WTC11 (cell line): Measurements from ENCODE around the gene TRIM40. TPM values are rescaled to one million over a fixed set of nuclear protein-coding genes. Genes with fewer than 3 reads are reported as not detected.

Source experiments
- ATAC-seq: fragments of 200-7000 bp; cut with Tn5 transposase; 2 replicates; pipeline ENCODE4 v1.10.0; 2021; ENCODE audit warnings: mild to moderate bottlenecking, moderate library complexity
- CTCF ChIA-PET: fragments of 300-600 bp; sonication (Branson Sonifier 250); formaldehyde crosslinking; loops from one replicate; lab custom pipeline; 2021; ENCODE audit warnings: antibody characterized with exemption; lab: Charles Lee
- POLR2A ChIA-PET: fragments of 350-600 bp; sonication (Branson Sonifier 250); formaldehyde crosslinking; loops from one replicate; lab custom pipeline; 2021; ENCODE audit warnings: antibody characterized with exemption; lab: Charles Lee
- DNase-seq: peaks from one replicate; pipeline ENCODE4 v3.0.0; 2021; ENCODE audit warnings: low spot score
- H3K27ac Mint-ChIP-seq: 2 replicates; pipeline ENCODE4 v1.8.0; 2021; ENCODE audit warnings: mixed read lengths
- H3K27me3 Mint-ChIP-seq: 2 replicates; pipeline ENCODE4 v1.8.0; 2021; ENCODE audit warnings: low read depth, mild to moderate bottlenecking, moderate library complexity, mixed read lengths
- H3K36me3 Mint-ChIP-seq: 2 replicates; pipeline ENCODE4 v1.8.0; 2021; ENCODE audit warnings: mixed read lengths
- H3K4me1 Mint-ChIP-seq: 2 replicates; pipeline ENCODE4 v1.8.0; 2022; ENCODE audit warnings: mixed read lengths
- H3K4me3 Mint-ChIP-seq: 2 replicates; pipeline ENCODE4 v1.8.0; 2021; ENCODE audit warnings: mild to moderate bottlenecking, moderate library complexity, mixed read lengths
- H3K9me3 Mint-ChIP-seq: 2 replicates; pipeline ENCODE4 v1.8.0; 2021; ENCODE audit warnings: mixed read lengths
- ETV6 ChIP-seq: sonication (generic); formaldehyde crosslinking; IDR thresholded peaks from 2 replicates; pipeline ENCODE4 v1.8.1; 2022; ENCODE audit warnings: mild to moderate bottlenecking, missing genetic modification reagents
- FOXJ3 ChIP-seq: sonication (generic); formaldehyde crosslinking; IDR thresholded peaks from 2 replicates; pipeline ENCODE4 v1.9.0; 2021; ENCODE audit warnings: missing genetic modification reagents, mild to moderate bottlenecking, borderline replicate concordance
- FOXK1 ChIP-seq: sonication (generic); formaldehyde crosslinking; IDR thresholded peaks from 2 replicates; pipeline ENCODE4 v1.8.0; 2022; ENCODE audit warnings: mild to moderate bottlenecking, moderate library complexity, missing genetic modification reagents
- GABPB1 ChIP-seq: sonication (generic); formaldehyde crosslinking; IDR thresholded peaks from 2 replicates; pipeline ENCODE4 v1.8.1; 2023; ENCODE audit warnings: mild to moderate bottlenecking, missing genetic modification reagents
- NFYB ChIP-seq: sonication (generic); formaldehyde crosslinking; conservative IDR thresholded peaks from 2 replicates; pipeline ENCODE4 v1.8.0; 2022; ENCODE audit warnings: low read depth, missing genetic modification reagents
- NR3C1 ChIP-seq: sonication (generic); formaldehyde crosslinking; conservative IDR thresholded peaks from 2 replicates; pipeline ENCODE4 v1.8.1; 2023; ENCODE audit warnings: low read depth, mild to moderate bottlenecking, missing genetic modification reagents
- SMAD3 ChIP-seq: sonication (generic); formaldehyde crosslinking; IDR thresholded peaks from 2 replicates; pipeline ENCODE4 v1.8.0; 2022; ENCODE audit warnings: missing genetic modification reagents, mild to moderate bottlenecking, borderline replicate concordance
- SMAD4 ChIP-seq: sonication (generic); formaldehyde crosslinking; IDR thresholded peaks from 2 replicates; pipeline ENCODE4 v1.8.0; 2022; ENCODE audit warnings: mild to moderate bottlenecking, missing genetic modification reagents
- ZNF671 ChIP-seq: fragments of 250-450 bp; sonication (Bioruptor Pico); IDR thresholded peaks from 2 replicates; pipeline ENCODE4 v1.8.0; 2021; ENCODE audit warnings: mild to moderate bottlenecking
- total RNA-seq: library from RNA; stranded (reverse); gene quantifications from 3 replicates; pipeline ENCODE4 v1.2.3, GENCODE V29; 2021
- TF ChIP-seq, protein P1 (sequence below): sonication (generic); formaldehyde crosslinking; IDR thresholded peaks from 2 replicates; pipeline ENCODE4 v1.8.0; 2022; ENCODE audit warnings: mild to moderate bottlenecking, missing genetic modification reagents
- TF ChIP-seq, protein P2 (sequence below): sonication (generic); formaldehyde crosslinking; IDR thresholded peaks from 2 replicates; pipeline ENCODE4 v1.8.1; 2023; ENCODE audit warnings: mild to moderate bottlenecking, moderate library complexity, missing genetic modification reagents
- TF ChIP-seq, protein P3 (sequence below): sonication (generic); formaldehyde crosslinking; IDR thresholded peaks from 2 replicates; pipeline ENCODE4 v1.8.0; 2022; ENCODE audit warnings: missing genetic modification reagents
- TF ChIP-seq, protein P4 (sequence below): sonication (generic); formaldehyde crosslinking; IDR thresholded peaks from 2 replicates; pipeline ENCODE4 v1.8.1; 2022; ENCODE audit warnings: mild to moderate bottlenecking, missing genetic modification reagents, moderate library complexity, borderline replicate concordance
- TF ChIP-seq, protein P5 (sequence below): sonication (generic); formaldehyde crosslinking; IDR thresholded peaks from 2 replicates; pipeline ENCODE4 v1.8.1; 2023; ENCODE audit warnings: mild to moderate bottlenecking, missing genetic modification reagents, moderate library complexity
- TF ChIP-seq, protein P6 (sequence below): fragments of 250-450 bp; sonication (Bioruptor Pico); IDR thresholded peaks from 2 replicates; pipeline ENCODE4 v1.9.0; 2021; ENCODE audit warnings: mild to moderate bottlenecking
- TF ChIP-seq, protein P7 (sequence below): sonication (generic); formaldehyde crosslinking; IDR thresholded peaks from 2 replicates; pipeline ENCODE4 v1.8.1; 2022; ENCODE audit warnings: missing genetic modification reagents, borderline replicate concordance
- TF ChIP-seq, protein P8 (sequence below): sonication (generic); formaldehyde crosslinking; IDR thresholded peaks from 2 replicates; pipeline ENCODE4 v1.8.0; 2022; ENCODE audit warnings: mild to moderate bottlenecking, missing genetic modification reagents

TRIM40 gene
- total RNA-seq, 1 experiment from 2014 or later = not detected

DNA sequence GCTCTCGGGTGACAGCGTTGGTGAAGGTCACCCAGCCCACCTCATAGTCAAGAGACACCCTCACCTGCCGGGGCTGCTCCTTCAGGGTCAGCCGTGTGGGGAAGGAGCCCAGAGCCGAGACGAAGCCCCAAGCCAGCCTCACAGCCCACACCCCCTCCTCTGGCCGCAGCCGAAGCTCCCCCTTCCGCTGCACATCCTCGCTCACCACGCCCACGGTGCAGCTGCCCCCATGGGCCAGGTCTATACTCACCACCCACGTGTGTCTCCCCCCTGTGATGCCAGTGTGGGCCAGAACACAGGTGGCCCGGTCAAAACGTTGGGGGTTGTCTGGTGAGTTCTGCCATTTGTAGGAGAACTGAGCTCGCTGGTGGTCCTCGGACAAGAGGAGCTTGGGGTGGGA, 18.1 kb downstream of the TRIM40 start (continued):
- no peak for TF ChIP-seq NFYB
- TF ChIP-seq, protein P1, sequence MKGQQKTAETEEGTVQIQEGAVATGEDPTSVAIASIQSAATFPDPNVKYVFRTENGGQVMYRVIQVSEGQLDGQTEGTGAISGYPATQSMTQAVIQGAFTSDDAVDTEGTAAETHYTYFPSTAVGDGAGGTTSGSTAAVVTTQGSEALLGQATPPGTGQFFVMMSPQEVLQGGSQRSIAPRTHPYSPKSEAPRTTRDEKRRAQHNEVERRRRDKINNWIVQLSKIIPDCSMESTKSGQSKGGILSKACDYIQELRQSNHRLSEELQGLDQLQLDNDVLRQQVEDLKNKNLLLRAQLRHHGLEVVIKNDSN (CRISPR knock-in tag) = no peak
- TF ChIP-seq, protein P2, sequence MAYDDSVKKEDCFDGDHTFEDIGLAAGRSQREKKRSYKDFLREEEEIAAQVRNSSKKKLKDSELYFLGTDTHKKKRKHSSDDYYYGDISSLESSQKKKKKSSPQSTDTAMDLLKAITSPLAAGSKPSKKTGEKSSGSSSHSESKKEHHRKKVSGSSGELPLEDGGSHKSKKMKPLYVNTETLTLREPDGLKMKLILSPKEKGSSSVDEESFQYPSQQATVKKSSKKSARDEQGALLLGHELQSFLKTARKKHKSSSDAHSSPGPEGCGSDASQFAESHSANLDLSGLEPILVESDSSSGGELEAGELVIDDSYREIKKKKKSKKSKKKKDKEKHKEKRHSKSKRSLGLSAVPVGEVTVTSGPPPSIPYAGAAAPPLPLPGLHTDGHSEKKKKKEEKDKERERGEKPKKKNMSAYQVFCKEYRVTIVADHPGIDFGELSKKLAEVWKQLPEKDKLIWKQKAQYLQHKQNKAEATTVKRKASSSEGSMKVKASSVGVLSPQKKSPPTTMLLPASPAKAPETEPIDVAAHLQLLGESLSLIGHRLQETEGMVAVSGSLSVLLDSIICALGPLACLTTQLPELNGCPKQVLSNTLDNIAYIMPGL (CRISPR knock-in tag) = no peak

DNA sequence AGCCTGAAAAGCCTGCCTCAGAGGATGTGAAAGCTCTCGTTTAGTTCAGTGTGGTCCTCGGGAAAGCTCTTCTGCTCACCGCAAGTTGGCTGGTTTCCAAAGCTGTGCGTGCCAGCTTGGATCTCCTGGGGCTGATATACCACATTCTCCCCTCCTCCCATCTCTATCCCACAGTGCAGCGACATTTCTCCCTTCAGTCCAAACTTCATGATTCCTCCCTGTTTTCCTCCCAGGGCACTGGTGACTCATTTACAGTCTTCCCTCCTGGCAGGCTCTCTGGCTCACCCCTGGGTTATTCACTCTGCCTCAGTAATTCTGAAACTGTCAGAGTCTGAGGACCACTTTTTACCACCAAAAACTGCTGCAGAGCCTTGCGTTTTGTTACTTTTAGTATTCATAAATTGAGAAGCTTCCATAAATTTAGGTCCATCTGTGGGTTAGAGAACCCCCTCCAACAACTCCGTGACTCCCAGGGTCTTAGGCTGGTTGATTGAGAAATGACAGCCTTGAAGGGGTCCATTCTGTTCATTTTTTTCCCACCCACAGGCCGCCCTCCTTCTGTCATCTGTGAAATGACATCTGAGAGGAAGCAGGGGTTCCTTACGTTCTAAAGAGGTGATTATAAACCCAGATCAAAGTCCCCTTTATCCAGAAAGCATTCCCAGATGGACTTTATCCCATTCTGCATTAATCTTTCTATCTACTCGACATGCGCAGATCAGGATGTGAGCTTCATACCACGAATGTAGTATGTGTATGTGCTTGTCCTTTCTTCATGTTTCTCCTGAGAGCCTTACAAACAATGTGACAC, 19.0 kb downstream of the TRIM40 start:
- ChIA-PET POLR2A (no interaction called here), CTCF (interaction anchor here (1.4 to 3.0 kb wide), 3 partner anchors 24 to 203 kb away, joined by 5 to 13 read pairs (median 13); no protein-coding TSS in a partner anchor)
- no peak for TF ChIP-seq FOXJ3 (CRISPR knock-in tag)
- TF ChIP-seq FOXK1 (CRISPR knock-in tag) = no peak
- no peaks in the 10 kb centered on the region for H3K4me1 Mint-ChIP-seq
- DNase-seq = no peak
- peaks cover 36% of the 10 kb centered on the region for H3K27me3 Mint-ChIP-seq
- no peaks in the 10 kb centered on the region for H3K9me3 Mint-ChIP-seq
- no peak overlapping the region for H3K4me3 Mint-ChIP-seq
- no peak for ATAC-seq
- no peak overlapping the region for H3K27ac Mint-ChIP-seq
- H3K36me3 Mint-ChIP-seq = no peaks in the 10 kb centered on the region

DNA sequence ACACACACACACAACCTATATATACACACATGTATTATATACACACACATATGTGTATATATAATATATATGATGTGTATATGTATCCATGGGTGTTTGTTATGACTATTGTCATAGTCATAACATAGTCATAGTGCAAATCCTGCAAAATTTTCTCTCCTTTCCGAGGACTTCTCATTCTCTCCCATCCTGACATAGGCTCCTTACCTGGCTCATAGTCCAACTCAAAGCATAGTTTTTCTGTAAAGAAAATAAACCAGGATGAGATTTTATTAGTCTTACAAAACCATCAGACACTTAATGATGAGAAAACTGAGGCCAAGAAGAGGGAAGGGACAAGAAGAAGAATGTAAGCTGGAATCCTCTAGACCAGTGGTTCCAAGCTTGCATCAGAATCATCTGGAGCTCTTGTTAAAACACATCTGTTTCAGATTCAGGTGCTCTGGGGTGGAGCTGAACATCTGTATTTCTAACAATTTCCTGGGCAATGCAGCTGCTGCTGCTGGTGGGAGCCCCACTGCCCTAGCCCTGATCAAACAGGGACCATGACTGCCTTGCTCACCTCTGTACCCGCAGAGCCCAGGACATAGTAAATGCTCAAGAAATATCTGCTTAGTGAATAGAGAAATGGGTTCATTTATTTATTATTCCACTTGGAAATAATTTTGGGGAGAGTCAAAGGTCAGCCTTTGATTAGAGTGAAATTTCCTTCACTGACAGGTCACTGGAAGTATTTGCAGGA, 19.8 kb downstream of the TRIM40 start:
- ChIA-PET CTCF (interaction anchor here (3.0 kb wide), 1 partner anchor 52 kb away, joined by 13 read pairs; no protein-coding TSS in a partner anchor), POLR2A (no interaction called here)
- H3K36me3 Mint-ChIP-seq = no peaks in the 10 kb centered on the region
- no peaks in the 10 kb centered on the region for H3K4me1 Mint-ChIP-seq
- peaks cover 37% of the 10 kb centered on the region for H3K27me3 Mint-ChIP-seq
- H3K9me3 Mint-ChIP-seq = no peaks in the 10 kb centered on the region
- no peak overlapping the region for H3K27ac Mint-ChIP-seq
- ATAC-seq (no peak), DNase-seq (no peak)
- no peak overlapping the region for H3K4me3 Mint-ChIP-seq
- TF ChIP-seq GABPB1 (CRISPR knock-in tag) (no peak), ZNF671 (CRISPR knock-in tag) (no peak), NR3C1 (CRISPR knock-in tag) (no peak), SMAD3 (CRISPR knock-in tag) (no peak), SMAD4 (no peak), ETV6 (CRISPR knock-in tag) (no peak)
- TF ChIP-seq, protein P3, sequence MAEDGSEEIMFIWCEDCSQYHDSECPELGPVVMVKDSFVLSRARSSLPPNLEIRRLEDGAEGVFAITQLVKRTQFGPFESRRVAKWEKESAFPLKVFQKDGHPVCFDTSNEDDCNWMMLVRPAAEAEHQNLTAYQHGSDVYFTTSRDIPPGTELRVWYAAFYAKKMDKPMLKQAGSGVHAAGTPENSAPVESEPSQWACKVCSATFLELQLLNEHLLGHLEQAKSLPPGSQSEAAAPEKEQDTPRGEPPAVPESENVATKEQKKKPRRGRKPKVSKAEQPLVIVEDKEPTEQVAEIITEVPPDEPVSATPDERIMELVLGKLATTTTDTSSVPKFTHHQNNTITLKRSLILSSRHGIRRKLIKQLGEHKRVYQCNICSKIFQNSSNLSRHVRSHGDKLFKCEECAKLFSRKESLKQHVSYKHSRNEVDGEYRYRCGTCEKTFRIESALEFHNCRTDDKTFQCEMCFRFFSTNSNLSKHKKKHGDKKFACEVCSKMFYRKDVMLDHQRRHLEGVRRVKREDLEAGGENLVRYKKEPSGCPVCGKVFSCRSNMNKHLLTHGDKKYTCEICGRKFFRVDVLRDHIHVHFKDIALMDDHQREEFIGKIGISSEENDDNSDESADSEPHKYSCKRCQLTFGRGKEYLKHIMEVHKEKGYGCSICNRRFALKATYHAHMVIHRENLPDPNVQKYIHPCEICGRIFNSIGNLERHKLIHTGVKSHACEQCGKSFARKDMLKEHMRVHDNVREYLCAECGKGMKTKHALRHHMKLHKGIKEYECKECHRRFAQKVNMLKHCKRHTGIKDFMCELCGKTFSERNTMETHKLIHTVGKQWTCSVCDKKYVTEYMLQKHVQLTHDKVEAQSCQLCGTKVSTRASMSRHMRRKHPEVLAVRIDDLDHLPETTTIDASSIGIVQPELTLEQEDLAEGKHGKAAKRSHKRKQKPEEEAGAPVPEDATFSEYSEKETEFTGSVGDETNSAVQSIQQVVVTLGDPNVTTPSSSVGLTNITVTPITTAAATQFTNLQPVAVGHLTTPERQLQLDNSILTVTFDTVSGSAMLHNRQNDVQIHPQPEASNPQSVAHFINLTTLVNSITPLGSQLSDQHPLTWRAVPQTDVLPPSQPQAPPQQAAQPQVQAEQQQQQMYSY (CRISPR knock-in tag) = no peak
- TF ChIP-seq, protein P4, sequence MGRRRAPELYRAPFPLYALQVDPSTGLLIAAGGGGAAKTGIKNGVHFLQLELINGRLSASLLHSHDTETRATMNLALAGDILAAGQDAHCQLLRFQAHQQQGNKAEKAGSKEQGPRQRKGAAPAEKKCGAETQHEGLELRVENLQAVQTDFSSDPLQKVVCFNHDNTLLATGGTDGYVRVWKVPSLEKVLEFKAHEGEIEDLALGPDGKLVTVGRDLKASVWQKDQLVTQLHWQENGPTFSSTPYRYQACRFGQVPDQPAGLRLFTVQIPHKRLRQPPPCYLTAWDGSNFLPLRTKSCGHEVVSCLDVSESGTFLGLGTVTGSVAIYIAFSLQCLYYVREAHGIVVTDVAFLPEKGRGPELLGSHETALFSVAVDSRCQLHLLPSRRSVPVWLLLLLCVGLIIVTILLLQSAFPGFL = no peak
- TF ChIP-seq, protein P5, sequence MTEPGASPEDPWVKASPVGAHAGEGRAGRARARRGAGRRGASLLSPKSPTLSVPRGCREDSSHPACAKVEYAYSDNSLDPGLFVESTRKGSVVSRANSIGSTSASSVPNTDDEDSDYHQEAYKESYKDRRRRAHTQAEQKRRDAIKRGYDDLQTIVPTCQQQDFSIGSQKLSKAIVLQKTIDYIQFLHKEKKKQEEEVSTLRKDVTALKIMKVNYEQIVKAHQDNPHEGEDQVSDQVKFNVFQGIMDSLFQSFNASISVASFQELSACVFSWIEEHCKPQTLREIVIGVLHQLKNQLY (CRISPR knock-in tag) = no peak
- TF ChIP-seq, protein P6, sequence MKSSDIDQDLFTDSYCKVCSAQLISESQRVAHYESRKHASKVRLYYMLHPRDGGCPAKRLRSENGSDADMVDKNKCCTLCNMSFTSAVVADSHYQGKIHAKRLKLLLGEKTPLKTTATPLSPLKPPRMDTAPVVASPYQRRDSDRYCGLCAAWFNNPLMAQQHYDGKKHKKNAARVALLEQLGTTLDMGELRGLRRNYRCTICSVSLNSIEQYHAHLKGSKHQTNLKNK = no peak
- TF ChIP-seq, protein P7, sequence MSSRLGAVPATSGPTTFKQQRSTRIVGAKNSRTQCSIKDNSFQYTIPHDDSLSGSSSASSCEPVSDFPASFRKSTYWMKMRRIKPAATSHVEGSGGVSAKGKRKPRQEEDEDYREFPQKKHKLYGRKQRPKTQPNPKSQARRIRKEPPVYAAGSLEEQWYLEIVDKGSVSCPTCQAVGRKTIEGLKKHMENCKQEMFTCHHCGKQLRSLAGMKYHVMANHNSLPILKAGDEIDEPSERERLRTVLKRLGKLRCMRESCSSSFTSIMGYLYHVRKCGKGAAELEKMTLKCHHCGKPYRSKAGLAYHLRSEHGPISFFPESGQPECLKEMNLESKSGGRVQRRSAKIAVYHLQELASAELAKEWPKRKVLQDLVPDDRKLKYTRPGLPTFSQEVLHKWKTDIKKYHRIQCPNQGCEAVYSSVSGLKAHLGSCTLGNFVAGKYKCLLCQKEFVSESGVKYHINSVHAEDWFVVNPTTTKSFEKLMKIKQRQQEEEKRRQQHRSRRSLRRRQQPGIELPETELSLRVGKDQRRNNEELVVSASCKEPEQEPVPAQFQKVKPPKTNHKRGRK (CRISPR knock-in tag) = no peak
- TF ChIP-seq, protein P8, sequence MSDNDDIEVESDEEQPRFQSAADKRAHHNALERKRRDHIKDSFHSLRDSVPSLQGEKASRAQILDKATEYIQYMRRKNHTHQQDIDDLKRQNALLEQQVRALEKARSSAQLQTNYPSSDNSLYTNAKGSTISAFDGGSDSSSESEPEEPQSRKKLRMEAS = no peak
